Psoas muscle (tissue), 8 donors: Measurements from ENCODE around the gene GALNT14. TPM values are rescaled to one million over a fixed set of nuclear protein-coding genes. Genes with fewer than 3 reads are reported as not detected.

Experiments used
- ATAC-seq, 4 donors: fragments of 200-7000 bp; cut with Tn5 transposase; one replicate each; pipeline ENCODE4 v1.9.1; 2020; ENCODE audit warnings: moderate library complexity in 3 of 4, mild to moderate bottlenecking in 2 of 4
- DNase-seq, 2 donors: peaks; one replicate each; pipeline ENCODE4 v3.0.0-alpha.2; 2020
- H3K27ac ChIP-seq: fragments of 200-600 bp; one replicate; pipeline ENCODE4 v1.8.0; 2022
- H3K27me3 ChIP-seq, 3 donors: fragments of 200-600 bp in 1 of 3; one replicate each; pipeline versions ENCODE4 v1.6.1 to v1.8.0; 2013 to 2022; ENCODE audit warnings: low read length in 2 of 3, mild to moderate bottlenecking in 2 of 3, moderate library complexity in 1 of 3; ENCODE audit not compliant: insufficient read depth in 3 of 3
- H3K36me3 ChIP-seq, 2 donors: fragments of 200-600 bp in 1 of 2; one replicate each; pipeline versions ENCODE4 v1.6.1 to v1.8.0; 2013 to 2022; ENCODE audit warnings: low read depth in 1 of 2, mild to moderate bottlenecking in 1 of 2, moderate library complexity in 1 of 2; ENCODE audit not compliant: insufficient read depth in 1 of 2
- H3K4me1 ChIP-seq: fragments of 200-600 bp; one replicate; pipeline ENCODE4 v1.8.0; 2022
- H3K4me3 ChIP-seq: fragments of 200-600 bp; one replicate; pipeline ENCODE4 v1.8.0; 2022; ENCODE audit warnings: mild to moderate bottlenecking
- H3K9me3 ChIP-seq: fragments of 200-600 bp; one replicate; pipeline ENCODE4 v1.8.0; 2022
- whole genome bisulfite sequencing, 3 donors: extraction: QIAGEN DNeasy Blood & Tissue Kit; methylation state at CpG; one replicate each; pipeline versions ENCODE4 v1.1.6 to v1.1.7; 2013; 5-methylcytosine and 5-hydroxymethylcytosine counted together
- intact Hi-C, 2 donors: fragments of 100-400 bp; cut with DNase I; formaldehyde crosslinking; loops; one replicate each; pipeline versions ENCODE4 v1.11.0 to v1.14.2; 2022
- polyA plus RNA-seq, 3 donors: library from polyadenylated mRNA; stranded (reverse); fragments of 200-250 nt; gene quantifications; one replicate each; pipeline ENCODE4 v1.2.3, GENCODE V29; 2013
- total RNA-seq, 4 donors: library from RNA; stranded (reverse); fragmentation: NEBNext Ultra II Directional in 2 of 4; extraction: Animal tissue kit (Norgen Biotek cat#: 25700) in 2 of 4; gene quantifications; one replicate each; pipeline versions ENCODE4 v1.2.1 to v1.2.4, GENCODE V29; 2021 to 2023
- TF ChIP-seq, protein P1 (sequence below): fragments of 200-600 bp; IDR thresholded peaks from one replicate; pipeline ENCODE4 v1.8.0; 2022; ENCODE audit warnings: antibody characterized with exemption
- donor health status: healthy with polysubstance abuse.
- donor health status: DM: no; HTN: no; CAD: no; lungs with moderate emphysema.
- donor health status: Bipolar disorder and iron deficiency.
- donor health status: healthy.
- donor health status: DM: yes; HTN: yes; CAD: no.
- donor health status: DM: no; HTN: no; CAD: no.
- donor health status: DM: no; HTN: no; CAD: no.
- donor health status: DM: yes; HTN: yes; CAD: no.

GALNT14 gene
- total and polyA plus RNA-seq, 7 donors, result 0.13 to 0.54 (median 0.24) TPM; not detected in 1

DNA sequence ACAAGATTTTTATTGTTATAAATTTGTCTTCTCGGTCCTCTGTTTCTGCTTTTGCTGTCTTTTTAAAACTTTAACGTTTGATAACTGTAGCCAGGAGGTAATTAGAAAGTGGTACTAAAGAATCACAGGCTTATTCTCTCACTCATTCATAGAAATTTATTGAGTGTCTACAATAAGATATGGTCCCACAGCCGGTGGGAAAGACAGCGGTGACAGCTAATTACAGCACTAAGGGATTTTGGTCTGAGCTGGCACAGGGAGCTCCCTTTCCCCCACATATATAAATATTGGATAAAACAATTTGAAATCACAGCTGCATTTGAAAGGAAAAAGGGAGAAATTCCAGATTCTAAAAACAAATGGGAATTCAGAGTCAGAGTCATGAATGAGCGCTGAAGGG lies 237.9 kb downstream of the GALNT14 start:
- 59 to 70% (median 65%) methylated on average over 5 of the region's 5 CpGs for WGBS, 3 donors
- DNase-seq (no peak), ATAC-seq (no peak)
- no peaks in the 10 kb centered on the region for H3K36me3 ChIP-seq
- H3K27me3 ChIP-seq, result peaks cover 0 to 3% (median 0%) of the 10 kb centered on the region in 3 donors
- no peak overlapping the region for H3K27ac ChIP-seq
- H3K4me1 ChIP-seq, result no peaks in the 10 kb centered on the region
- no peak overlapping the region for H3K4me3 ChIP-seq
- intact Hi-C loops, result no loop called here
- TF ChIP-seq, protein P1, sequence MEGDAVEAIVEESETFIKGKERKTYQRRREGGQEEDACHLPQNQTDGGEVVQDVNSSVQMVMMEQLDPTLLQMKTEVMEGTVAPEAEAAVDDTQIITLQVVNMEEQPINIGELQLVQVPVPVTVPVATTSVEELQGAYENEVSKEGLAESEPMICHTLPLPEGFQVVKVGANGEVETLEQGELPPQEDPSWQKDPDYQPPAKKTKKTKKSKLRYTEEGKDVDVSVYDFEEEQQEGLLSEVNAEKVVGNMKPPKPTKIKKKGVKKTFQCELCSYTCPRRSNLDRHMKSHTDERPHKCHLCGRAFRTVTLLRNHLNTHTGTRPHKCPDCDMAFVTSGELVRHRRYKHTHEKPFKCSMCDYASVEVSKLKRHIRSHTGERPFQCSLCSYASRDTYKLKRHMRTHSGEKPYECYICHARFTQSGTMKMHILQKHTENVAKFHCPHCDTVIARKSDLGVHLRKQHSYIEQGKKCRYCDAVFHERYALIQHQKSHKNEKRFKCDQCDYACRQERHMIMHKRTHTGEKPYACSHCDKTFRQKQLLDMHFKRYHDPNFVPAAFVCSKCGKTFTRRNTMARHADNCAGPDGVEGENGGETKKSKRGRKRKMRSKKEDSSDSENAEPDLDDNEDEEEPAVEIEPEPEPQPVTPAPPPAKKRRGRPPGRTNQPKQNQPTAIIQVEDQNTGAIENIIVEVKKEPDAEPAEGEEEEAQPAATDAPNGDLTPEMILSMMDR, result no peak
- no peaks in the 10 kb centered on the region for H3K9me3 ChIP-seq

DNA sequence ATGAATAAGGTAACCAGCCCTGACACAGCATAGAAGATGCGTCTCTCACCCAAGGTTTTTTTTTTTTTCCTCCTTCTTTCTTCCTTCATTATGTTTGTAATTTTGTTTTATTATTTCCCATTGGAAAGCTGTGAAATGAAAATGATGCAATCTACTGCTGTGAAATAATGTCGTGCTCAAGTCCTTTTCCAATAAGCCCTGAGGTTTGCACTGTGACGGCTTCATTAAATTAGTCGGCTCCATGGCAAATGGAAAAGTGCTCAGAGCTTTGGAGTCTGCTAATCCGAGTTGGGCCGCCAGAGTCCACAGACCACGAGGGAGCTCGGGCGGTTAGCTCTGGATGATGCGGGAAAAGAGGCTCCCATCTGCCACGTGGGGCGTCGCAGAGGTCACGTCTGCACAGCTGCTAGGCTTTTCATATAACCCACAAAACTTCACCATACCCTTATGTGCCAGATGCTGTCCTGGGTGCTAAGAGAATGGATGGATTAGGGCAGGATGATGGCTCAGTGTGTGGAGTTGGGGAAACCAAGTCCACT lies 238.7 kb downstream of the GALNT14 start:
- WGBS, 3 donors, result 56 to 65% (median 57%) methylated on average over 14 of the region's 14 CpGs
- ATAC-seq, result no peak
- TF ChIP-seq, protein P1, result no peak
- Histone ChIP-seq H3K36me3 (no peaks in the 10 kb centered on the region), H3K27me3 (peaks cover 0 to 3% (median 0%) of the 10 kb centered on the region in 3 donors), H3K9me3 (no peaks in the 10 kb centered on the region), H3K27ac (no peak overlapping the region), H3K4me1 (no peaks in the 10 kb centered on the region), H3K4me3 (no peak overlapping the region)
- intact Hi-C loops, result no loop called here
- no peak for DNase-seq

DNA sequence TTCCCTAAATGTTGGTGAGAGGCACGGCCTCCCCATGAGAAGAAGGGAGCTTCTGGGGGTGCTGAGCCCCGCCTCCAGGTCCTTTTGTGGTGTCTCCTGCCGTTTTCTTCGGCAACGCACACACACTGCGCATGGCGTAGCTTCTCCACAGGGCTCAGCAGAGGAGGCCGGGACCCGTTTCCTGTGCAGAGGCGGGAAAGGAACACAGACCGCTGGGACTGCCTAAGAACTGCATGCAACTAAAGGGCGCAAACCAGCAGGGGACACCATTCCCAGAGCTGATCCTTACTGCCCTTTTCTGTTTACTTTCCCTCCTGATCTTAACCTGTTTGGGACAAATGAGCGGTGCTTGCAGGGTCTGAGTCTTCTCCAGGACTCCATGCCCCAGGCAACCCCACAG lies 240.7 kb downstream of the GALNT14 start:
- ATAC-seq (no peak), DNase-seq (no peak)
- Histone ChIP-seq H3K4me1 (no peaks in the 10 kb centered on the region), H3K36me3 (no peaks in the 10 kb centered on the region), H3K27ac (no peak overlapping the region), H3K4me3 (no peak overlapping the region), H3K27me3 (peaks cover 0 to 3% (median 0%) of the 10 kb centered on the region in 3 donors), H3K9me3 (no peaks in the 10 kb centered on the region)
- 92 to 94% (median 92%) methylated on average over 13 of the region's 13 CpGs for WGBS, 3 donors
- intact Hi-C loops, result no loop called here
- TF ChIP-seq, protein P1, result no peak

DNA sequence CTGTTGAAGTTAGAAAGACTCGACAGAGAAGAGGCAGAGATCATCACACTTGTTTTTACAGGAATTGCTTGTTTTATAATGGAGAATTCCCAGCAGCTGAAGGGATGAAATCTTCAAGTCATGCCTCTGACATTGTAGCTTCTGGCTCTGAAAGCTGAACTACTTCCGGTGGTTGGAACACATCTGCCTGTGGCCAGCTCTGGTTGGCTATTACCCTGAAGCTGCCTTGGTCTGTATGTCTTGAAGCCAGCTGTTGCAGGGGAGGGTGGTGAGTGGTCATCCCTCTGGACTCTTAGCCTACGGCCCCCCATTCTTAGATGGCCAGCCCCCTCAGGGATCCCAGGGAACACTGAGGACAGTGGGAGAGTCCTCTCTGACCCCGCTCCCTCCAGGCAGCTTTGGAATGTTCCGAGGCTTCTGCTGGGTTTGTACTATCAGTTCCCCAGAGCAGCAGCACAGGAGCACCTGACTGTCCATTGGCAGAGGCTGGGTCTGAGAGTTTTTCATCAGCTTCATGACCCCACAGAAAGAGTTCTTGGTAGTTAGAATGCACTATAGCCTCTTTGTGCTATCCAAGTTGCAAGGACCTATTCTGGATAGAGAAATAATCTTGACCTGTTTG lies 243.6 kb downstream of the GALNT14 start:
- H3K4me3 ChIP-seq, result no peak overlapping the region
- H3K4me1 ChIP-seq, result no peaks in the 10 kb centered on the region
- no peaks in the 10 kb centered on the region for H3K36me3 ChIP-seq
- 37 to 54% (median 40%) methylated on average over 5 of the region's 5 CpGs for WGBS, 3 donors
- ATAC-seq, result no peak
- no peak overlapping the region for H3K27ac ChIP-seq
- no peaks in the 10 kb centered on the region for H3K9me3 ChIP-seq
- TF ChIP-seq, protein P1, result no peak
- DNase-seq, result no peak
- H3K27me3 ChIP-seq, result peaks cover 0 to 3% (median 0%) of the 10 kb centered on the region in 3 donors
- intact Hi-C loops, result no loop called here
